ENCODE results near the gene ZNF277. TPM values are rescaled to one million over a fixed set of nuclear protein-coding genes. Genes with fewer than 3 reads are reported as not detected.

ZNF277 gene
- total RNA-seq, 1 experiment from 2014 or later = 13.1 TPM

- Mint-ChIP-seq H3K27ac (no peak overlapping the region), H3K27me3 (ENCODE audit: low read depth) (no peaks in the 10 kb centered on the region), H3K9me3 (peaks cover 0 to 2% of the 10 kb centered on the region in 2 experiments; a peak in 1 of 5 replicates), H3K36me3 (ENCODE audit: insufficient read depth in 1 of 3, low read depth in 3 of 3) (no peaks in the 10 kb centered on the region; a peak in 1 of 7 replicates), H3K4me1 (peaks cover 13 to 14% of the 10 kb centered on the region in 2 experiments), H3K4me3 (no peak overlapping the region)
- Histone ChIP-seq H2AK5ac (ENCODE audit: insufficient read length, low read length) (no peak overlapping the region), H3K79me1 (ENCODE audit: insufficient read depth, low read depth, low read length, poor library complexity, severe bottlenecking) (no peaks in the 10 kb centered on the region), H3T11ph (ENCODE audit: low read length) (no peak overlapping the region), H4K20me1 (ENCODE audit: control insufficient read depth, insufficient read depth, insufficient read length) (no peaks in the 10 kb centered on the region), H3K9ac (ENCODE audit: extremely low read depth, insufficient read length, low read length) (no peak overlapping the region), H4K8ac (replicated peaks; ENCODE audit: insufficient read length, low read depth, low read length) (no peak overlapping the region), H4K5ac (ENCODE audit: insufficient read length, low read depth, low read length) (no peak overlapping the region), H2BK20ac (ENCODE audit: low read depth, low read length, poor library complexity, severe bottlenecking) (no peak overlapping the region), H3K23ac (ENCODE audit: insufficient read length, low read depth, low read length) (no peak overlapping the region), H3K9me3 (ENCODE audit: control insufficient read depth, low read depth, low read length) (no peaks in the 10 kb centered on the region), H2BK120ac (ENCODE audit: low read depth, low read length, poor library complexity, severe bottlenecking) (no peak overlapping the region), H3K14ac (ENCODE audit: insufficient read depth, low read length) (no peak overlapping the region), H3K27me3 (ENCODE audit: insufficient read depth, low read length) (no peaks in the 10 kb centered on the region), H3K4ac (ENCODE audit: low read depth, low read length) (no peak overlapping the region), H3K4me2 (ENCODE audit: insufficient read depth, insufficient read length, low read length) (no peak overlapping the region), H4K91ac (ENCODE audit: insufficient read length, low read depth, low read length) (no peak overlapping the region), H3K27ac (ENCODE audit: insufficient read length, low read depth, low read length) (no peak overlapping the region), H2BK5ac (ENCODE audit: insufficient read length, low read length) (no peak overlapping the region), H2AFZ (ENCODE audit: low read length) (no peak overlapping the region), H3K79me2 (ENCODE audit: insufficient read depth, low read length) (no peaks in the 10 kb centered on the region), H3K18ac (ENCODE audit: insufficient read length, low read depth, low read length) (no peak overlapping the region), H2BK12ac (ENCODE audit: insufficient read length, low read depth, low read length) (no peak overlapping the region), H3K23me2 (ENCODE audit: insufficient read length, low read depth, low read length, poor library complexity, severe bottlenecking) (no peaks in the 10 kb centered on the region), H3K56ac (ENCODE audit: insufficient read length, low read depth, low read length) (no peak overlapping the region), H3K4me1 (ENCODE audit: insufficient read depth, low read length) (no peaks in the 10 kb centered on the region), H2BK15ac (ENCODE audit: low read depth, low read length) (no peak overlapping the region)
- DNase-seq = no peak
- no peak for TF ChIP-seq CTCF (conservative IDR thresholded peaks at IDR 0.05)
These were observed 152.0 kb downstream of the ZNF277 start for GRCh38 chr7:112358513-112358912.

Data from H9 (cell line).